ENCODE measurements around the gene CDKL5.
"Not testable (repeated sequence)": the region's sequence is repeated elsewhere in the genome, so short reads cannot be mapped to it uniquely, and the experiment has no call there.

Gene CDKL5

DNA sequence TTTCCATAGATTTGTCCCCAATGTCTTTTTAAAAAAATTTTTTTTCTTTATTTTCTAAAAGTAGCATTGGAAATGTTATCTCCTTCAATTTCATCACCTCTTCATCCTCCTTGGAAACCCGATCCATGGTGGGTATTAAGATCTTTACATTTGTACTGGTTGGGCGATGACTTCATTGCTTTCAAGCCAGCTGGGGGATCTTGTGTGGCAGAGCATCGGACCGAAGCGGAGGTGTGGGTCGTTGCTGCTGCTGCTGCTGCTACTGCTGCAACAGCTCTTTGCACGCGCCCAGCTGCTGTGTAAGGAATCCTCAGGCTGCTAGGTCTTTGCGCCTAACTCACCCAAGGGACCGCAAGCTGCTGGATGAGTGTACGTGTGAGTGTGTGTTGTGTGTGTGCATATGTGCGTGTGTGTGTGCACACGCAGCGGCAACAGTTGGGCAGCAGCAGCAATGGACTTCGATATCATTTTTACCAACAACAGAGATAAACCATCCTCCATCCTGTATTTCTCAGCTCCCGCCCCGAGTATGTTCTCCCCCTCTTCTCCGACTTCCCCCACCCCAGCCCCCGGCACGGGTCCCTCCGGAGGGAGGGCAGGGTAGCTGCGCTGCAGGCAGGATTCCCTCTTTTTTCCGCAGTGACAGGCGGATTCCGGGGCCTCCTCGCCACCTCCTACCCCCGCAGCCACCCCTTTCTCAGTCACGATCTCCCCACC, 768 bp upstream of the CDKL5 start:
- H3K27ac ChIP-seq (ENCODE audit: low read depth, low read length) = no peak overlapping the region
- H3K9me3 ChIP-seq (ENCODE audit: low read length) = no peaks in the 10 kb centered on the region
- peak overlapping the region; percentile 64 to 87 for H3K4me3 ChIP-seq (ENCODE audit: low read depth in 1 of 2, low read length in 2 of 2)
- no peaks in the 10 kb centered on the region for H3K4me1 ChIP-seq (ENCODE audit: insufficient read depth, low read length)
- no peak overlapping the region for H3K9ac ChIP-seq (ENCODE audit: low read length)
- peaks cover 0 to 8% of the 10 kb centered on the region in 2 donors for H3K27me3 ChIP-seq (ENCODE audit: control insufficient read depth in 1 of 2, insufficient read depth in 2 of 2, low read length in 2 of 2)
- no peaks in the 10 kb centered on the region for H3K36me3 ChIP-seq (ENCODE audit: insufficient read depth, low read length)

DNA sequence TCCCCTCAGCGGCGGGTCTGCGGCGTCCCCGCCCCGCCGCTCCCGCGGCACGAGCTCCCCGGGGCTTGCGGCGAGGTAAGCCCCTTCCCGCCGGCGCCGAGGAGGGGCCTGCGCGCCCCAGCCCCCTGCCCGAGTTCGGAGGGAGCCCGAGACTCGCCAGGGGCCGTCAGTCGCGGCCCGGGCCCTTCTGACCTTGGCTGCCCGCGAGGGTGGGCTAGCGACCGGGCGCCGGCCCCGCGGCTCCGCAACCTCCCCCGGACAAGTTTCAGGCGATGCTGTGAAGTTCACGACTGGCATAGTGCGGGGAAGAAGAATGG, 554 bp downstream of the CDKL5 start:
- Histone ChIP-seq H3K9ac (ENCODE audit: low read length) (peak overlapping the region; percentile 29), H3K27me3 (ENCODE audit: control insufficient read depth in 1 of 2, insufficient read depth in 2 of 2, low read length in 2 of 2) (peaks cover 0 to 8% of the 10 kb centered on the region in 2 donors), H3K4me1 (ENCODE audit: insufficient read depth, low read length) (no peaks in the 10 kb centered on the region), H3K36me3 (ENCODE audit: insufficient read depth, low read length) (no peaks in the 10 kb centered on the region), H3K4me3 (ENCODE audit: low read depth in 1 of 2, low read length in 2 of 2) (peak overlapping the region; percentile 33 to 87), H3K9me3 (ENCODE audit: low read length) (no peaks in the 10 kb centered on the region), H3K27ac (ENCODE audit: low read depth, low read length) (peak overlapping the region; percentile 68)

DNA sequence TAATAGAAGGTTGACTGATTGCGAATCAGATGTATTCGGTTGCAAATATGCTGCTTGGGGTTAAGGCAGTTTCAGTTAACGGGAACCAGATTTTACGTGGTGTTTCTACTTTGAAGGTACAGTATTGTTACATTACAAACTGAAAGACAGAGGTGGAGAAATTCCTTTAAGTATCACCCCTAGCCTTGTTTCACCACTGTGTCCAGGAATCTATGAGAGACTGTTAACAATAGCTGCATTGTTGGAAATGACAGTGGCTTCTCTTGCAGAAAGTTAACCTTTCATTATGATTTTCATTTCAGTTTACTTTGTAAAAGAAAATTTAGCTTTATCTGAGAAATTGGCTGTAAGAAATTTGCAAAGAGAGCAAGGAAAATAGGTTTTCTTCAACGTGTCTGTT, 2.6 kb downstream of the CDKL5 start:
- no peaks in the 10 kb centered on the region for H3K9me3 ChIP-seq (ENCODE audit: low read length)
- no peak overlapping the region for H3K4me3 ChIP-seq (ENCODE audit: low read depth in 1 of 2, low read length in 2 of 2)
- no peaks in the 10 kb centered on the region for H3K4me1 ChIP-seq (ENCODE audit: insufficient read depth, low read length)
- H3K27me3 ChIP-seq (ENCODE audit: control insufficient read depth in 1 of 2, insufficient read depth in 2 of 2, low read length in 2 of 2) = peaks cover 0 to 8% of the 10 kb centered on the region in 2 donors
- no peak overlapping the region for H3K9ac ChIP-seq (ENCODE audit: low read length)
- H3K36me3 ChIP-seq (ENCODE audit: insufficient read depth, low read length) = no peaks in the 10 kb centered on the region
- no peak overlapping the region for H3K27ac ChIP-seq (ENCODE audit: low read depth, low read length)

DNA sequence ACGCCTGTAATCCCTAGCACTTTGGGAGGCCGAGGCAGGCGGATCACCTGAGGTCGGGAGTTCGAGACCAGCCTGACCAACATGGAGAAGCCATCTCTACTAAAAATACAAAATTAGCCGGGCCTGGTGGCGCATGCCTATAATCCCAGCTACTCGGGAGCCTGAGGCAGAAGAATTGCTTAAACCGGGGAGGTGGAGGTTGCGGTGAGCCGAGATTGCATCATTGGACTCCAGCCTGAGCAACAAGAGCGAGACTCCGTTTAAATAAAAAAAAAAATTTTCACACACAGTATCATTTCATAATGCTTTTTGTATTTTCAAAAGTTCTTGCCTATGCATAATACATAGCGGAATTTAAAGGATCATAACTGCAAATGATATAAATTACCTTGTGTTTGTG, 7.9 kb downstream of the CDKL5 start:
- H3K4me3 ChIP-seq (ENCODE audit: low read depth in 1 of 2, low read length in 2 of 2); H3K27me3 ChIP-seq (ENCODE audit: control insufficient read depth in 1 of 2, insufficient read depth in 2 of 2, low read length in 2 of 2); H3K9ac ChIP-seq (ENCODE audit: low read length); H3K36me3 ChIP-seq (ENCODE audit: insufficient read depth, low read length); H3K4me1 ChIP-seq (ENCODE audit: insufficient read depth, low read length); H3K9me3 ChIP-seq (ENCODE audit: low read length); H3K27ac ChIP-seq (ENCODE audit: low read depth, low read length): not testable (repeated sequence)

DNA sequence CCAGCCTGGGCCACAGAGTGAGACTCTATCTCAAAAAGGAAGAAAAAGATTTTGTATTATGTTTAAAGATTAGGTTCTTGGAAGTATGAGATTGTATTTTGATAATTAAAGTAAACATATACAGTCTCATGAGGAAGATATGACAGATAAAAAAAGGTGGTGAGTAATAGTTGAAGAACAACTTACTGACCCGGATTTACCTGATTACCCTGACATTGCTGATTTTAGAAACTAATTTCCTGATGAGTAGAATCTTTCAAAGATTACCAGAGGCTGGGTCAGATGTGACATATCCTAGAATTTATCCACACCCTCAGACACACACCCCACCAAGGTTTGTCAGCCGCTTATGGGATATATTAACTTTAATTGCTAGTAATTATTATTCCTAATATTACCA, 9.5 kb downstream of the CDKL5 start:
- H3K9ac ChIP-seq (ENCODE audit: low read length) = no peak overlapping the region
- no peaks in the 10 kb centered on the region for H3K9me3 ChIP-seq (ENCODE audit: low read length)
- no peak overlapping the region for H3K4me3 ChIP-seq (ENCODE audit: low read depth in 1 of 2, low read length in 2 of 2)
- no peaks in the 10 kb centered on the region for H3K4me1 ChIP-seq (ENCODE audit: insufficient read depth, low read length)
- no peaks in the 10 kb centered on the region for H3K36me3 ChIP-seq (ENCODE audit: insufficient read depth, low read length)
- no peak overlapping the region for H3K27ac ChIP-seq (ENCODE audit: low read depth, low read length)
- no peaks in the 10 kb centered on the region for H3K27me3 ChIP-seq (ENCODE audit: control insufficient read depth in 1 of 2, insufficient read depth in 2 of 2, low read length in 2 of 2)

DNA sequence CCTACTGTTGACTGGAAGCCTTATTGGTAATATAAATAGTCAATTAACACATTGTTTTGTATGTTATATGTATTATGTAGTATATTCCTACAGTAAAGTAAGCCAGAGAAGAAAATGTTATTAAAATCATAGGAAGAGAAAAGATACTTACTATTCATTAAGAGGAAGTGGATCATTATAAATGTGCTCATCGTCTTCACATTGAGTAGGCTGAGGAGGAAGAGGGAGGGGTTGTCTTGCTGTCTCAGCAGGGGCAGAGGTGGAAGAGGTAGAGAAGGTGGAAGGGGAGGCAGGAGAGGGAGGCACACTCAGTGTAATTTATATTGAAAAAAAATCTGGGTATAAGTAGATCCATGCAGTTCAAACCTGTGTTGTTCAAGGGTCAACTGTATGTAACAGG, 10.6 kb downstream of the CDKL5 start:
- no peaks in the 10 kb centered on the region for H3K4me1 ChIP-seq (ENCODE audit: insufficient read depth, low read length)
- no peaks in the 10 kb centered on the region for H3K27me3 ChIP-seq (ENCODE audit: control insufficient read depth in 1 of 2, insufficient read depth in 2 of 2, low read length in 2 of 2)
- H3K9me3 ChIP-seq (ENCODE audit: low read length) = no peaks in the 10 kb centered on the region
- no peak overlapping the region for H3K4me3 ChIP-seq (ENCODE audit: low read depth in 1 of 2, low read length in 2 of 2)
- H3K9ac ChIP-seq (ENCODE audit: low read length) = no peak overlapping the region
- no peak overlapping the region for H3K27ac ChIP-seq (ENCODE audit: low read depth, low read length)
- no peaks in the 10 kb centered on the region for H3K36me3 ChIP-seq (ENCODE audit: insufficient read depth, low read length)

DNA sequence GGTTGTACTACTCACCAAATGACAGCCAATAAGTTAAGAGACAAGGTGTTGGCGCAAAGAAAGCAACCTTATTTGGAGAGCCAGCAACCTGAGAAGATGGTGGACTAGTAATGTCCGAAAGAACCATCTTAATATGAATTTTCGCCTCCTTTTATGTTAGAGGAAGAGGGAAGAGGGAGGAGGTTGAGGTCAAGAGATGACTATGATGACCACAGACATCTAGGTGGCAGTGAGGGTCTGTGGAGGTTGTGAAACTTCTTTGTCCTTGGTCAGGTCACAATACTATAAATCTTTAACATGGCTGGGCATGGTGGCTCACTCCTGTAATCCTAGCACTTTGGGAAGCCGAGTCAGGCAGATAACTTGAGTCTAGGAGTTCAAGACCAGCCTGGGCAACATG, 15.4 kb downstream of the CDKL5 start:
- Histone ChIP-seq H3K9ac (ENCODE audit: low read length) (no peak overlapping the region), H3K36me3 (ENCODE audit: insufficient read depth, low read length) (no peaks in the 10 kb centered on the region), H3K4me3 (ENCODE audit: low read depth in 1 of 2, low read length in 2 of 2) (no peak overlapping the region), H3K4me1 (ENCODE audit: insufficient read depth, low read length) (no peaks in the 10 kb centered on the region), H3K27ac (ENCODE audit: low read depth, low read length) (no peak overlapping the region), H3K9me3 (ENCODE audit: low read length) (no peaks in the 10 kb centered on the region), H3K27me3 (ENCODE audit: control insufficient read depth in 1 of 2, insufficient read depth in 2 of 2, low read length in 2 of 2) (no peaks in the 10 kb centered on the region)

DNA sequence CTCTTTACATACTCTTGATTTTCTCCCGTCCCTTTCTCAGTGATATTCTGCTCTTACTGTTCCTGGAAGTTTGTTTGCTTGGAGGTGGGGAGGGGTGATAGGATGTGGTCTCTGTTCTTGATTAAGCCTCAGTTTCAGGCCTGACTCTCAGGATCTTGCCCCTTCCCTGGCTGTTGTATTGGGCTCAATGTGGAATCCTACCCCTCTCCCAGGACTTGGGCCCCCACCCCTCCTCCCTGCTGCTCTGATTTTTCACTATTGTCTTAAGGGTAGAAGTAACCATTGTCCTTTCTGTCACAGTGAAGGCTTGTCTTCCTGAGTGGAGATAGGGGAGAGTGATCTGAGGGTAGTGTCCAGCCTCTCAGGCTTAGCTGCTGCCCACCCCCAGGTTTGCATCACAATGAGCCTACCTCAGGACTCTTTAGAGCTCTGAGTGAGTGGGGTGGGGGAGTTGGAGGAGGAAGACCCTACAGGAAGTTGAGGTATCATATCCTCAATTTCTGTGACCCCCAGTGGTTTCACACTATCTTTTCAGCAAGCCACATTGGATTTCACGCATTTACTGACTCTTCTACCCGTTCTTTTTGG, 16.5 kb downstream of the CDKL5 start:
- Histone ChIP-seq H3K4me1 (ENCODE audit: insufficient read depth, low read length) (no peaks in the 10 kb centered on the region), H3K9me3 (ENCODE audit: low read length) (no peaks in the 10 kb centered on the region), H3K27ac (ENCODE audit: low read depth, low read length) (no peak overlapping the region), H3K36me3 (ENCODE audit: insufficient read depth, low read length) (no peaks in the 10 kb centered on the region), H3K27me3 (ENCODE audit: control insufficient read depth in 1 of 2, insufficient read depth in 2 of 2, low read length in 2 of 2) (no peaks in the 10 kb centered on the region), H3K4me3 (ENCODE audit: low read depth in 1 of 2, low read length in 2 of 2) (no peak overlapping the region), H3K9ac (ENCODE audit: low read length) (no peak overlapping the region)

DNA sequence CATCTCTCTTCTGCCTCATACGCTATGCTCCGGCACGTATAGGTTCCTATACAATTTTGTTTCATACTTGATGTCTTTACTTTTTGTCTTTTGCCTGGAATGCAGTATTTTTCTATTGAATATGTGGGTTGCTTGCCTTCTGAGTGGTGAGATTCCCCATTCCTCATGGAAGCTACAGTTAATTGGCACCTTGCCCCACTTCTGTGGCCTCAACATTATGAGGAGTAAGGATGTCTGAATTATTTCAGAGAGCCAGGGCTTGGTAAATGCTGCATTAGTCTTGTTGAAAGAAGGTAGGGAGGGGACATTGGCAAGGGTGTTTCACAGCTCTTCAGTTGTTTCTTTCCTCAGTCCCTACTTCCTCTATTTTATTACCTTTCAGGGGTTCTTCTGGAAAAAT, 23.0 kb downstream of the CDKL5 start:
- no peaks in the 10 kb centered on the region for H3K36me3 ChIP-seq (ENCODE audit: insufficient read depth, low read length)
- no peaks in the 10 kb centered on the region for H3K27me3 ChIP-seq (ENCODE audit: control insufficient read depth in 1 of 2, insufficient read depth in 2 of 2, low read length in 2 of 2)
- no peaks in the 10 kb centered on the region for H3K9me3 ChIP-seq (ENCODE audit: low read length)
- H3K4me3 ChIP-seq (ENCODE audit: low read depth in 1 of 2, low read length in 2 of 2) = no peak overlapping the region
- no peak overlapping the region for H3K9ac ChIP-seq (ENCODE audit: low read length)
- H3K27ac ChIP-seq (ENCODE audit: low read depth, low read length) = no peak overlapping the region
- no peaks in the 10 kb centered on the region for H3K4me1 ChIP-seq (ENCODE audit: insufficient read depth, low read length)

DNA sequence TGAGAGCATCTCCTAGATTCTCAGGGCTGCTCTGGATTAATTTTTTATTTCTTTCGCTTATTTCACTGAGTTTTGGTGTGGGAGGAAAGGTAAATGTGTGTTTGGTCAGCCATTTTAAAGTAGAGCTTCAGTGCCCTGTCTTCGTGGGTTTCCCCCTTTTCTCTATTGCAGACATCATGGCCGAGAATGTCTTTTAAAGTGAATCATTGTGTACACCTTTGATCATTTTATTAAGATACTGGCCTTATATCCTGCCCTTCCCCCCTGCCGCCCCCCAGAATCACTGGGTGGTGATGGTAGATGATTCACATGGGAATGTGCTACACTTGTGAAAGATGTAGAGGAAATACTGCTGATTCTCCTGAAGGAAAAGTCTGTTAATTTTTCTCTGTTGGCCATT, 23.8 kb downstream of the CDKL5 start:
- Histone ChIP-seq H3K9me3 (ENCODE audit: low read length) (no peaks in the 10 kb centered on the region), H3K4me3 (ENCODE audit: low read depth in 1 of 2, low read length in 2 of 2) (no peak overlapping the region), H3K9ac (ENCODE audit: low read length) (no peak overlapping the region), H3K36me3 (ENCODE audit: insufficient read depth, low read length) (no peaks in the 10 kb centered on the region), H3K27me3 (ENCODE audit: control insufficient read depth in 1 of 2, insufficient read depth in 2 of 2, low read length in 2 of 2) (no peaks in the 10 kb centered on the region), H3K27ac (ENCODE audit: low read depth, low read length) (no peak overlapping the region), H3K4me1 (ENCODE audit: insufficient read depth, low read length) (no peaks in the 10 kb centered on the region)

DNA sequence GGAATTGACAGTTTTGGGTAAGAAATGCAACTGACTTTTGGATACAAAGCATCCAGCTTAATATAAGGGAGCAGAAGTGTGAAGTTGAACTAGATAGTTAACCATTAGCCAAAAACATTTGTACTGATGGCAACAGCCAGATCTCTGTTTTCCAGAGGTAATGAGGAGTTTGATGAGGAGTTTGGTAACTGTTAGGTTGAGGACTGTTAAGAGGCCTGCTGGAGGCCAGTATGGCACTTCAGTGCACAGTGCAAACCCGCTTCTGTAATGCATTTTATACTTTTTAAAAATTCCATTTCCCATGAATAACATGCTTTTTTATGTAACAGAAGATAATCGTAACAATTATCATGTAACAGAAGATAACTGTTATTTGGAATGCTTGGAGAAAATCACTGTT, 30.0 kb downstream of the CDKL5 start:
- H3K9ac ChIP-seq (ENCODE audit: low read length) = no peak overlapping the region
- no peaks in the 10 kb centered on the region for H3K27me3 ChIP-seq (ENCODE audit: control insufficient read depth in 1 of 2, insufficient read depth in 2 of 2, low read length in 2 of 2)
- no peak overlapping the region for H3K27ac ChIP-seq (ENCODE audit: low read depth, low read length)
- H3K36me3 ChIP-seq (ENCODE audit: insufficient read depth, low read length) = no peaks in the 10 kb centered on the region
- H3K9me3 ChIP-seq (ENCODE audit: low read length) = no peaks in the 10 kb centered on the region
- no peaks in the 10 kb centered on the region for H3K4me1 ChIP-seq (ENCODE audit: insufficient read depth, low read length)
- no peak overlapping the region for H3K4me3 ChIP-seq (ENCODE audit: low read depth in 1 of 2, low read length in 2 of 2)

DNA sequence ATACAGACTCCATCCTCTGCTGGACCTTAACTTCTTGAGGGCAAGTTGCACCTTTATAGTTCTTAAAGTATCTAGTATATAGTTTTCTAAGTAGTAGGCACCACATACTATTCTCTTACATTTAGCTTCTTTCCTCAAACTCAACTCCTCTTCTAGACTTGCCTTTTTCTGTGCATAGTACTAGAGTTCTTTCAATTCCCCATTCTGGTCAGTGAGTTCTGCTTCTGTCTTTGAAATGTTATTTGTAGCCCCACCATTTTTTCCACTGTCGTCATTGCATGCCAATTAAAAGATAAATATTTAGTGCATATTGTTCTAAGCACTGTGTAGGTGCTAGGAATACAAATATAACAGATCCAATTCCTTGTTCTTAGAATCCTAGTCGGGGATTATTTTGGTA, 31.6 kb downstream of the CDKL5 start:
- no peak overlapping the region for H3K27ac ChIP-seq (ENCODE audit: low read depth, low read length)
- H3K4me3 ChIP-seq (ENCODE audit: low read depth in 1 of 2, low read length in 2 of 2) = no peak overlapping the region
- no peaks in the 10 kb centered on the region for H3K36me3 ChIP-seq (ENCODE audit: insufficient read depth, low read length)
- H3K4me1 ChIP-seq (ENCODE audit: insufficient read depth, low read length) = no peaks in the 10 kb centered on the region
- H3K9me3 ChIP-seq (ENCODE audit: low read length) = no peaks in the 10 kb centered on the region
- H3K27me3 ChIP-seq (ENCODE audit: control insufficient read depth in 1 of 2, insufficient read depth in 2 of 2, low read length in 2 of 2) = no peaks in the 10 kb centered on the region
- no peak overlapping the region for H3K9ac ChIP-seq (ENCODE audit: low read length)

Measured in muscle layer of colon (tissue), 2 donors.